Heart left ventricle (tissue), 13 donors: ENCODE measurements around the gene PRKCH.

ENCODE experiments used
- POLR2A ChIP-seq, 2 donors: fragments of 450-650 bp; IDR thresholded peaks; one replicate each; pipeline ENCODE4 v1.6.1; 2017; ENCODE audit warnings: antibody characterized with exemption in 2 of 2, mild to moderate bottlenecking in 2 of 2, moderate library complexity in 2 of 2
- TF ChIP-seq, protein P1 (sequence below), 12 donors: fragments of 200-600 bp; sonication (generic) in 4 of 12; IDR thresholded peaks; one replicate each; pipeline versions ENCODE4 v1.5.0 to v1.8.0; 2018 to 2022; ENCODE audit warnings: antibody characterized with exemption in 12 of 12, mild to moderate bottlenecking in 5 of 12
- donor health status: ischemic (EF 13 %, LVEDD 7.1; RV severe dilation, severe dysfunction).
- donor health status: DM: no; HTN: yes; CAD: no.
- donor health status: DM: no; HTN: no; CAD: no.
- donor health status: ischemic (EF 25% LVEDD 6.9; RV normal size, moderate dysfunction).
- donor health status: ischemic (EF 25% LVEDD 5.7; RV mildly dilated, moderate dysfunction).
- donor health status: ischemic (EF 35%, LVEDD 5.7; RV mildly dilated, moderate dysfunction).
- donor health status: nonischemic (EF 11% LVEDD 7.7; RV severe dilation, severe dysfunction).
- donor health status: DM: yes; HTN: yes; CAD: no.
- donor health status: PGD.
- donor health status: ischemic (EF 29% LVEDD 5.4; RV normal size, mild dysfunction).
- donor health status: nonischemic (EF 23%, LVEDD 6.1; RV moderate dilation, normal function).

DNA sequence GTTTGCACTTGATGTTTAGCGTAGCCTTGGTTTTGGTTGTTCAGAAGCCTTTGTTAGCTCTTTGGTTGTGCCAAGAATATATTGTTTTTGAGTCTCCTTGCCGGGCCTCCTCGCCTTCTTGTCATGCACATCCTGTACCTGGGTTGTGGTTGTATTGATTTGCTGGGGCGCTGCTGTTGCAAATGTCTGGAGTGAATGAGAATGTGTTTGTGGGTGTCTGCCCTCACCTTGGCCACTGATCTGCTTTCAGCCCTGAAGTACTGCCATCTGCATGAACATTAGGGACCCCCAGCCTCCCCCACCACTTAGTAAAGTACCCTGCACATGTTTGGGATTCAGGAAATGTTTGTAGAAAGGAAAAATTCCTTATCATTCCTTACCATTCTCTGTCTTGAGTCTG lies 16.5 kb downstream of the PRKCH start:
- TF ChIP-seq, protein P1, sequence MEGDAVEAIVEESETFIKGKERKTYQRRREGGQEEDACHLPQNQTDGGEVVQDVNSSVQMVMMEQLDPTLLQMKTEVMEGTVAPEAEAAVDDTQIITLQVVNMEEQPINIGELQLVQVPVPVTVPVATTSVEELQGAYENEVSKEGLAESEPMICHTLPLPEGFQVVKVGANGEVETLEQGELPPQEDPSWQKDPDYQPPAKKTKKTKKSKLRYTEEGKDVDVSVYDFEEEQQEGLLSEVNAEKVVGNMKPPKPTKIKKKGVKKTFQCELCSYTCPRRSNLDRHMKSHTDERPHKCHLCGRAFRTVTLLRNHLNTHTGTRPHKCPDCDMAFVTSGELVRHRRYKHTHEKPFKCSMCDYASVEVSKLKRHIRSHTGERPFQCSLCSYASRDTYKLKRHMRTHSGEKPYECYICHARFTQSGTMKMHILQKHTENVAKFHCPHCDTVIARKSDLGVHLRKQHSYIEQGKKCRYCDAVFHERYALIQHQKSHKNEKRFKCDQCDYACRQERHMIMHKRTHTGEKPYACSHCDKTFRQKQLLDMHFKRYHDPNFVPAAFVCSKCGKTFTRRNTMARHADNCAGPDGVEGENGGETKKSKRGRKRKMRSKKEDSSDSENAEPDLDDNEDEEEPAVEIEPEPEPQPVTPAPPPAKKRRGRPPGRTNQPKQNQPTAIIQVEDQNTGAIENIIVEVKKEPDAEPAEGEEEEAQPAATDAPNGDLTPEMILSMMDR (IDR thresholded peaks at IDR 0.05) = no peak
- TF ChIP-seq POLR2A (IDR thresholded peaks at IDR 0.05) = no peak
